ENCODE results near the gene WNT3.

DNA sequence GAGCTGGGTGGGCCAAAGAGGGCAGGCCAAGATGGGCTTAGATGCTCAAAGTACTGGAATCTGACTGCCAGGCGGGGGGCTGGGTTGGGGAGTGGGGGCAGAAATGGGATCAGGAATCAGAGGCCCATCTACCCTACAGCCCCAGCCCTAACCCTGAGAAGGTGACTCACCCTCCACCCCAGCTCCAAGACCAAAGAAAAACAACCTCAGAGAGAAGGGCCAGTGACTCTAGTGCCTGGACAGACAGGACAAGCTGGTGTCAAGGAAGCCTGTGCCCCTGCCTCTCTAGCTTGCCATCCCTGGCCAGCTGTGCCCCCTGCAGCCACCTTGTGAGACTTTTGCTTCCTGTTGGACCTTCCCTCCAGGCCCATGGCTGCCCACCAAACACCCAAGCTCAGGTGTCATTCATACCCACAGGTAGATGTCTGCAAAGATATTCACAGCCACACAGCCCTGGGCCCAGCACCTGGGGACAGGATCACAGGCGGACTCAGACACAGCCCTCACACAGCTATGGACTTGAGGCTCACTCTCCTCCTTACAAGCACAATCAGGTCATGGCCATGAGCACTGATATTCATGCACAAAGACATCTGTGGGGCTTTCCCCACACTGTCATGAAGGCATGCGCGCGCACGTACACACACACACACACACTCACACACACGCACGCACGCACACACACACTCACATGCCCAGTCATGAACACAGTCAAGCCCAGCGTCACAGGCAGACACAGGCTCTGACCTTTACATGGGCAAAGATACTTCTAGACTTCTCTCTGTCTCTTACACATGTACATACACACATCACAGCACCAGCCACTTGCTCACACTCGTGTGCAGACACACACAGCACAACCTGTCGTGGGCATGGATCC, 2.8 kb downstream of the WNT3 start:
- no peak for TF ChIP-seq POLR2A (IDR thresholded peaks at IDR 0.05)
- TF ChIP-seq, protein P1, sequence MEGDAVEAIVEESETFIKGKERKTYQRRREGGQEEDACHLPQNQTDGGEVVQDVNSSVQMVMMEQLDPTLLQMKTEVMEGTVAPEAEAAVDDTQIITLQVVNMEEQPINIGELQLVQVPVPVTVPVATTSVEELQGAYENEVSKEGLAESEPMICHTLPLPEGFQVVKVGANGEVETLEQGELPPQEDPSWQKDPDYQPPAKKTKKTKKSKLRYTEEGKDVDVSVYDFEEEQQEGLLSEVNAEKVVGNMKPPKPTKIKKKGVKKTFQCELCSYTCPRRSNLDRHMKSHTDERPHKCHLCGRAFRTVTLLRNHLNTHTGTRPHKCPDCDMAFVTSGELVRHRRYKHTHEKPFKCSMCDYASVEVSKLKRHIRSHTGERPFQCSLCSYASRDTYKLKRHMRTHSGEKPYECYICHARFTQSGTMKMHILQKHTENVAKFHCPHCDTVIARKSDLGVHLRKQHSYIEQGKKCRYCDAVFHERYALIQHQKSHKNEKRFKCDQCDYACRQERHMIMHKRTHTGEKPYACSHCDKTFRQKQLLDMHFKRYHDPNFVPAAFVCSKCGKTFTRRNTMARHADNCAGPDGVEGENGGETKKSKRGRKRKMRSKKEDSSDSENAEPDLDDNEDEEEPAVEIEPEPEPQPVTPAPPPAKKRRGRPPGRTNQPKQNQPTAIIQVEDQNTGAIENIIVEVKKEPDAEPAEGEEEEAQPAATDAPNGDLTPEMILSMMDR (IDR thresholded peaks at IDR 0.05): no peak
